Mesenchymal stem cell (in vitro differentiated cells and primary cell): Measurements from ENCODE around the gene MAL.

ENCODE experiments used
- DNase-seq: peaks from one replicate; pipeline ENCODE4 v3.0.0-alpha.2; 2013
- H2AFZ ChIP-seq: one replicate; pipeline ENCODE4 v1.6.1; 2013; ENCODE audit warnings: low read depth, mild to moderate bottlenecking, control low read depth, inconsistent platforms, low read length, moderate library complexity
- H2AK5ac ChIP-seq: 2 replicates; pipeline ENCODE4 v1.6.1; 2013; ENCODE audit warnings: low read length, moderate library complexity, mild to moderate bottlenecking, inconsistent platforms; ENCODE audit not compliant: severe bottlenecking
- H2BK120ac ChIP-seq: one replicate; pipeline ENCODE4 v1.6.1; 2013; ENCODE audit warnings: low read depth, mild to moderate bottlenecking, inconsistent platforms, low read length, moderate library complexity
- H2BK12ac ChIP-seq, 2 experiments: one replicate each; pipeline ENCODE4 v1.6.1; 2013; ENCODE audit warnings: inconsistent platforms in 2 of 2, low read length in 2 of 2, mild to moderate bottlenecking in 2 of 2, moderate library complexity in 2 of 2, control low read depth in 1 of 2
- H2BK15ac ChIP-seq: one replicate; pipeline ENCODE4 v1.6.1; 2013; ENCODE audit warnings: mild to moderate bottlenecking, low read depth, inconsistent platforms; ENCODE audit not compliant: poor library complexity, severe bottlenecking
- H2BK5ac ChIP-seq: 2 replicates; pipeline ENCODE4 v1.6.1; 2013; ENCODE audit warnings: low read depth, mild to moderate bottlenecking, low read length, control low read depth, inconsistent platforms; ENCODE audit not compliant: poor library complexity, severe bottlenecking
- H3K14ac ChIP-seq, 2 experiments: one replicate each; pipeline ENCODE4 v1.6.1; 2013; ENCODE audit warnings: inconsistent platforms in 2 of 2, low read length in 2 of 2, control low read depth in 1 of 2, mild to moderate bottlenecking in 1 of 2, moderate library complexity in 1 of 2
- H3K18ac ChIP-seq, 2 experiments: one replicate each; pipeline ENCODE4 v1.6.1; 2013; ENCODE audit warnings: inconsistent platforms in 2 of 2, low read length in 2 of 2, control low read depth in 1 of 2, low read depth in 1 of 2, mild to moderate bottlenecking in 1 of 2
- H3K23ac ChIP-seq, 2 experiments: one replicate each; pipeline ENCODE4 v1.6.1; 2013; ENCODE audit warnings: inconsistent platforms in 2 of 2, low read length in 2 of 2, mild to moderate bottlenecking in 2 of 2, moderate library complexity in 2 of 2, control low read depth in 1 of 2
- H3K27ac ChIP-seq: 2 replicates; pipeline ENCODE4 v1.5.1; 2013; ENCODE audit warnings: mild to moderate bottlenecking, moderate library complexity, low read length, control low read depth, inconsistent platforms; ENCODE audit not compliant: poor library complexity, severe bottlenecking
- H3K27me3 ChIP-seq, 2 experiments: 2 replicates each; pipeline versions ENCODE4 v1.6.1 to v1.7.0; 2013; ENCODE audit warnings: low read length in 2 of 2, mild to moderate bottlenecking in 2 of 2, moderate library complexity in 2 of 2, control low read depth in 1 of 2, inconsistent platforms in 1 of 2; ENCODE audit not compliant: control insufficient read depth in 1 of 2, insufficient read depth in 1 of 2
- H3K36me3 ChIP-seq, 2 experiments: 2 replicates each; pipeline versions ENCODE4 v1.6.1 to v1.7.0; 2013; ENCODE audit warnings: low read length in 2 of 2, control low read depth in 1 of 2, inconsistent platforms in 1 of 2, low read depth in 1 of 2, mild to moderate bottlenecking in 1 of 2; ENCODE audit not compliant: insufficient read depth in 2 of 2, control insufficient read depth in 1 of 2
- H3K4ac ChIP-seq, 2 experiments: one replicate each; pipeline ENCODE4 v1.6.1; 2013; ENCODE audit warnings: inconsistent platforms in 2 of 2, low read length in 2 of 2, mild to moderate bottlenecking in 2 of 2, moderate library complexity in 2 of 2, control low read depth in 1 of 2, low read depth in 1 of 2
- H3K4me1 ChIP-seq: 2 replicates; pipeline ENCODE4 v1.6.1; 2013; ENCODE audit warnings: low read depth, low read length, control low read depth; ENCODE audit not compliant: control insufficient read depth, insufficient read depth
- H3K4me2 ChIP-seq: 2 replicates; pipeline ENCODE4 v1.6.1; 2013; ENCODE audit warnings: low read length, mild to moderate bottlenecking, inconsistent platforms; ENCODE audit not compliant: poor library complexity, severe bottlenecking
- H3K4me3 ChIP-seq, 2 experiments: 2 replicates each; pipeline versions ENCODE4 v1.5.1 to v1.7.0; 2013; ENCODE audit warnings: low read length in 2 of 2, mild to moderate bottlenecking in 2 of 2, control low read depth in 1 of 2, low read depth in 1 of 2; ENCODE audit not compliant: insufficient read depth in 1 of 2
- H3K79me1 ChIP-seq: replicated peaks from 2 replicates; pipeline ENCODE4 v1.6.1; 2013; ENCODE audit warnings: mild to moderate bottlenecking, control low read depth, low read length, inconsistent platforms; ENCODE audit not compliant: poor library complexity, severe bottlenecking
- H3K9ac ChIP-seq: 2 replicates; pipeline ENCODE4 v1.7.0; 2013; ENCODE audit warnings: mild to moderate bottlenecking, low read length, moderate library complexity
- H3K9me3 ChIP-seq: 2 replicates; pipeline ENCODE4 v1.7.0; 2013; ENCODE audit warnings: mild to moderate bottlenecking, low read length; ENCODE audit not compliant: control insufficient read depth
- H4K8ac ChIP-seq: one replicate; pipeline ENCODE4 v1.6.1; 2013; ENCODE audit warnings: inconsistent platforms, mild to moderate bottlenecking, low read length, moderate library complexity
- H4K91ac ChIP-seq: one replicate; pipeline ENCODE4 v1.6.1; 2013; ENCODE audit warnings: mild to moderate bottlenecking, low read length, inconsistent platforms
- WGBS: methylation state at CpG from one replicate; pipeline ENCODE4 v1.1.7; 2013; ENCODE audit warnings: mixed read lengths; 5-methylcytosine and 5-hydroxymethylcytosine counted together

Gene MAL

GRCh38 chr2:95069465-95069864, 44.0 kb downstream of the MAL start:
- no peak overlapping the region for H3K18ac ChIP-seq
- H3K4me1 ChIP-seq: no peaks in the 10 kb centered on the region
- H3K9ac ChIP-seq: no peak overlapping the region
- H2AK5ac ChIP-seq: no peak overlapping the region
- no peak overlapping the region for H4K8ac ChIP-seq
- no peak overlapping the region for H2BK5ac ChIP-seq
- H3K79me1 ChIP-seq: no peaks in the 10 kb centered on the region
- H3K4ac ChIP-seq: no peak overlapping the region
- H3K4me2 ChIP-seq: no peak overlapping the region
- H3K23ac ChIP-seq: no peak overlapping the region
- no peak overlapping the region for H3K4me3 ChIP-seq
- H3K9me3 ChIP-seq: no peaks in the 10 kb centered on the region
- H3K27ac ChIP-seq: no peak overlapping the region
- no peak for DNase-seq
- no peak overlapping the region for H2BK15ac ChIP-seq
- peaks cover 18 to 39% of the 10 kb centered on the region in 2 experiments for H3K27me3 ChIP-seq
- H2BK120ac ChIP-seq: no peak overlapping the region
- no peak overlapping the region for H2BK12ac ChIP-seq
- H3K14ac ChIP-seq: no peak overlapping the region
- no peak overlapping the region for H4K91ac ChIP-seq
- no peaks in the 10 kb centered on the region for H3K36me3 ChIP-seq
- no peak overlapping the region for H2AFZ ChIP-seq
- WGBS: 83% methylated on average over 7 of the region's 9 CpGs

DNA sequence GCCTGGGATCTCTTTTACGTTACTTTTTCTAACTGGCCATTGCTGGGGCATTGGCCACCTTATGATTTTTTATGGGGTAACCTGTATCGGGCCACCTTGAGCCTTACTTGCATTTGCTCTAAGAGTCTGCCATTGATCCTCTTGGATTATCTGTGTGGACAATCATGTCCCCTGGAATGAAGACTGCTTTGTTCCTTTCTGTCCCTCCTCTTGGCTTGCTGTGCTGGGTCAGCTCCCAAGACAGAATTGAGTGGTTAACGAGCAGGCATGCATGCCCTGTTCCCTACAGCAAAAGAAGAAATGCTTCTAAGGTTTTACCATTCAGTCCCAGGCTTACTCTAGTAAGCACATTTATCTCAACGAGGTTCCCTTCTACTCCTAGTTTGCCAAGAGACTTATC, 46.3 kb downstream of the MAL start:
- Histone ChIP-seq H4K91ac (no peak overlapping the region), H2BK15ac (no peak overlapping the region), H2BK12ac (no peak overlapping the region), H2BK5ac (no peak overlapping the region), H3K9me3 (no peaks in the 10 kb centered on the region), H2AFZ (no peak overlapping the region), H3K4me1 (peaks cover 4% of the 10 kb centered on the region), H3K23ac (no peak overlapping the region), H2AK5ac (no peak overlapping the region), H3K27ac (no peak overlapping the region), H3K18ac (no peak overlapping the region), H3K4me2 (no peak overlapping the region), H3K4me3 (no peak overlapping the region), H3K9ac (no peak overlapping the region), H2BK120ac (no peak overlapping the region), H3K79me1 (no peaks in the 10 kb centered on the region), H3K27me3 (peaks cover 34 to 62% of the 10 kb centered on the region in 2 experiments), H4K8ac (no peak overlapping the region), H3K4ac (no peak overlapping the region), H3K14ac (no peak overlapping the region), H3K36me3 (no peaks in the 10 kb centered on the region)
- DNase-seq: no peak
- 66% methylated on average over 4 of the region's 4 CpGs for WGBS

- Histone ChIP-seq H2AFZ (no peak overlapping the region), H3K36me3 (no peaks in the 10 kb centered on the region), H3K79me1 (no peaks in the 10 kb centered on the region), H2AK5ac (no peak overlapping the region), H3K4me1 (peaks cover 7% of the 10 kb centered on the region), H3K18ac (no peak overlapping the region), H3K4ac (no peak overlapping the region), H2BK120ac (no peak overlapping the region), H4K91ac (no peak overlapping the region), H2BK5ac (no peak overlapping the region), H3K23ac (no peak overlapping the region), H3K4me2 (no peak overlapping the region), H3K9ac (no peak overlapping the region), H3K27ac (no peak overlapping the region), H2BK12ac (no peak overlapping the region), H3K14ac (no peak overlapping the region), H3K9me3 (no peaks in the 10 kb centered on the region), H4K8ac (no peak overlapping the region), H2BK15ac (no peak overlapping the region), H3K27me3 (peaks cover 40 to 68% of the 10 kb centered on the region in 2 experiments), H3K4me3 (no peak overlapping the region)
- DNase-seq: no peak
- WGBS: 71% methylated on average over 4 of the region's 4 CpGs
Observed at GRCh38 chr2:95072424-95072823, 46.9 kb downstream of the MAL start.

GRCh38 chr2:95073856-95074662, 48.6 kb downstream of the MAL start:
- no peak overlapping the region for H3K4me2 ChIP-seq
- H2AK5ac ChIP-seq: no peak overlapping the region
- no peak overlapping the region for H3K23ac ChIP-seq
- peaks cover 56 to 81% of the 10 kb centered on the region in 2 experiments for H3K27me3 ChIP-seq
- WGBS: 87% methylated on average over 17 of the region's 18 CpGs
- no peak overlapping the region for H2AFZ ChIP-seq
- no peak overlapping the region for H2BK120ac ChIP-seq
- DNase-seq: no peak
- no peaks in the 10 kb centered on the region for H3K36me3 ChIP-seq
- no peak overlapping the region for H2BK15ac ChIP-seq
- no peak overlapping the region for H2BK5ac ChIP-seq
- no peak overlapping the region for H3K27ac ChIP-seq
- no peaks in the 10 kb centered on the region for H3K79me1 ChIP-seq
- no peak overlapping the region for H3K4ac ChIP-seq
- no peak overlapping the region for H3K14ac ChIP-seq
- H3K18ac ChIP-seq: no peak overlapping the region
- no peak overlapping the region for H3K4me3 ChIP-seq
- peaks cover 7% of the 10 kb centered on the region for H3K4me1 ChIP-seq
- H3K9ac ChIP-seq: no peak overlapping the region
- H4K8ac ChIP-seq: no peak overlapping the region
- no peaks in the 10 kb centered on the region for H3K9me3 ChIP-seq
- H4K91ac ChIP-seq: peak overlapping the region; percentile 22
- no peak overlapping the region for H2BK12ac ChIP-seq
